ENCODE data around the gene RSU1. TPM values are rescaled to one million over a fixed set of nuclear protein-coding genes. Genes with fewer than 3 reads are reported as not detected.

The RSU1 gene
- total RNA-seq, 4 donors from 2014 or later, result 25.1 to 61.6 (median 44.7) TPM

DNA sequence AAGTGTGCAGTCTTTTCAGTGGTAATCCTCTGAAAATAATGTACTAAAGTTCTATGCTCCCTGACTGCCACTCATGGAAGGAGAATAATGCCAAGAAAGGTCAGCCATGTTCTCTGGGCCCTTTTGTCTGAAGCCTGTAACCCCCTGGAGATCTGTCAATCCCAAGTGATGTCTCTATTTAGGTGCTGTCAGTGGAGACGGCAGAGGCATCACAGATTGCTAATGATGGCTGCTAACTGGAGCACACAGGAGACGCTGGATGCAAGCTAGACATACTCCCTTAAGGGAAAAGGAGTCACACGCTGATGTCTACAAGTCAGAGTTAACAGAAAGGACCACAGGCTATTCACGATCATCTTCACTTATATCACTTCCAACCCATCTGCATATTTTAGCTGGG, 118.8 kb downstream of the RSU1 start:
- DNase-seq (ENCODE audit: low spot score in 2 of 2), result no peak
- H3K4me3 ChIP-seq, result no peak overlapping the region
- H3K27me3 ChIP-seq, result no peaks in the 10 kb centered on the region
- 83 to 85% methylated on average over 4 of the region's 4 CpGs for WGBS, 2 donors
- no peak overlapping the region for H3K27ac ChIP-seq
- H3K36me3 ChIP-seq, result peaks cover 0 to 32% (median 0%) of the 10 kb centered on the region in 3 donors
- H3K9me3 ChIP-seq, result peaks cover 0 to 3% (median 0%) of the 10 kb centered on the region in 4 donors
- no peaks in the 10 kb centered on the region for H3K4me1 ChIP-seq
- TF ChIP-seq EP300 (IDR thresholded peaks at IDR 0.05), result no peak
- TF ChIP-seq, protein P1, sequence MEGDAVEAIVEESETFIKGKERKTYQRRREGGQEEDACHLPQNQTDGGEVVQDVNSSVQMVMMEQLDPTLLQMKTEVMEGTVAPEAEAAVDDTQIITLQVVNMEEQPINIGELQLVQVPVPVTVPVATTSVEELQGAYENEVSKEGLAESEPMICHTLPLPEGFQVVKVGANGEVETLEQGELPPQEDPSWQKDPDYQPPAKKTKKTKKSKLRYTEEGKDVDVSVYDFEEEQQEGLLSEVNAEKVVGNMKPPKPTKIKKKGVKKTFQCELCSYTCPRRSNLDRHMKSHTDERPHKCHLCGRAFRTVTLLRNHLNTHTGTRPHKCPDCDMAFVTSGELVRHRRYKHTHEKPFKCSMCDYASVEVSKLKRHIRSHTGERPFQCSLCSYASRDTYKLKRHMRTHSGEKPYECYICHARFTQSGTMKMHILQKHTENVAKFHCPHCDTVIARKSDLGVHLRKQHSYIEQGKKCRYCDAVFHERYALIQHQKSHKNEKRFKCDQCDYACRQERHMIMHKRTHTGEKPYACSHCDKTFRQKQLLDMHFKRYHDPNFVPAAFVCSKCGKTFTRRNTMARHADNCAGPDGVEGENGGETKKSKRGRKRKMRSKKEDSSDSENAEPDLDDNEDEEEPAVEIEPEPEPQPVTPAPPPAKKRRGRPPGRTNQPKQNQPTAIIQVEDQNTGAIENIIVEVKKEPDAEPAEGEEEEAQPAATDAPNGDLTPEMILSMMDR (IDR thresholded peaks at IDR 0.05), result no peak
- no peak for TF ChIP-seq POLR2A (IDR thresholded peaks at IDR 0.05)

DNA sequence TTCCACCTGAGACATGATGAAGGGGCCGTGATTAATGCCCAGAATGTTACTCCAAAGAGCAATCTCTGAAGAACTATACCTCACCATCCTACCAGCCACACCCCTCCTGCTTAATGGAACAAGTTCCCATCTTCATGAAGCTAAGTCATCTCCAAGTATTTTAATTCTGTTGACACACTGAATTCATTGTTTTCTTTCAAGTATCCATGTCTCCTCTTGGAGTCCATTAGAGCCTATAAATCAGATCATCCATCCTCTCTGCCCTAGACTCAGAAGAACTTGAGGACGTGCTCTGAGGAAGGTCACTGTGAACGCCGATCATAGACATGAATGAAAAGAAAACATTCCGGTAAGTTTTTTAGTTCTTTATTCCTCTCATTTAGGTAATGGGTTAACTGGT, 126.8 kb downstream of the RSU1 start:
- TF ChIP-seq, protein P1 (IDR thresholded peaks at IDR 0.05), result no peak
- TF ChIP-seq EP300 (IDR thresholded peaks at IDR 0.05) (no peak), POLR2A (IDR thresholded peaks at IDR 0.05) (no peak)

DNA sequence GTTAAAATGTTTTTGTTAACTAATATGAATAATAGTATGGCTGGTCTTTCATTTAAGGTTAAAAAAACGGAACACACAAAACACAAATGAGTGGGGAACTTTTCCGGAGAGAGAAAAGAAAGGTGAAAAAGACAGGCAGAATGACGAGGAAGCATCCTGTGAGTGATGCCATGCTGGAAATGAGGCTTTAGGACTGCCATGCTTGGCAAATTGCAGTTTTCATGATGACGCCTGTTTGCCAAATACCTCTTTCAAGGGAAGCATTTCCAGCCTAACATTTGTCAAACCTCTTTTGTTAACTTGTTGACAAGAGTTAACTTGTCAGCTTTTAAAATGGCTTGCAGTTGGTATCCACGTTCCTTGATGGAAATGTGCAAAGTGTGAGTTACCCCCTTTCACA, 127.5 kb downstream of the RSU1 start:
- no peak for DNase-seq (ENCODE audit: low spot score in 2 of 2)

More for the DNA sequence above, 126.8 kb downstream of the RSU1 start:
- Histone ChIP-seq H3K36me3 (peaks cover 0 to 43% (median 0%) of the 10 kb centered on the region in 3 donors), H3K9me3 (no peaks in the 10 kb centered on the region), H3K27me3 (no peaks in the 10 kb centered on the region), H3K4me3 (no peak overlapping the region), H3K27ac (no peak overlapping the region), H3K4me1 (no peaks in the 10 kb centered on the region)
- no peak for DNase-seq (ENCODE audit: low spot score in 2 of 2)
- 81 to 84% methylated on average over 5 of the region's 5 CpGs for WGBS, 2 donors

GRCh38 chr10:16689227-16689626, 128.0 kb downstream of the RSU1 start:
- TF ChIP-seq POLR2A (IDR thresholded peaks at IDR 0.05), result no peak

More for the DNA sequence above, 127.5 kb downstream of the RSU1 start:
- Histone ChIP-seq H3K36me3 (peaks cover 0 to 36% (median 0%) of the 10 kb centered on the region in 3 donors), H3K4me3 (no peak overlapping the region), H3K4me1 (no peaks in the 10 kb centered on the region), H3K27me3 (no peaks in the 10 kb centered on the region), H3K27ac (no peak overlapping the region), H3K9me3 (no peaks in the 10 kb centered on the region)
- WGBS, 2 donors, result 75 to 80% methylated on average over 5 of the region's 5 CpGs
- TF ChIP-seq, protein P1 (IDR thresholded peaks at IDR 0.05), result no peak
- TF ChIP-seq POLR2A (IDR thresholded peaks at IDR 0.05) (no peak), EP300 (IDR thresholded peaks at IDR 0.05) (no peak)

DNA sequence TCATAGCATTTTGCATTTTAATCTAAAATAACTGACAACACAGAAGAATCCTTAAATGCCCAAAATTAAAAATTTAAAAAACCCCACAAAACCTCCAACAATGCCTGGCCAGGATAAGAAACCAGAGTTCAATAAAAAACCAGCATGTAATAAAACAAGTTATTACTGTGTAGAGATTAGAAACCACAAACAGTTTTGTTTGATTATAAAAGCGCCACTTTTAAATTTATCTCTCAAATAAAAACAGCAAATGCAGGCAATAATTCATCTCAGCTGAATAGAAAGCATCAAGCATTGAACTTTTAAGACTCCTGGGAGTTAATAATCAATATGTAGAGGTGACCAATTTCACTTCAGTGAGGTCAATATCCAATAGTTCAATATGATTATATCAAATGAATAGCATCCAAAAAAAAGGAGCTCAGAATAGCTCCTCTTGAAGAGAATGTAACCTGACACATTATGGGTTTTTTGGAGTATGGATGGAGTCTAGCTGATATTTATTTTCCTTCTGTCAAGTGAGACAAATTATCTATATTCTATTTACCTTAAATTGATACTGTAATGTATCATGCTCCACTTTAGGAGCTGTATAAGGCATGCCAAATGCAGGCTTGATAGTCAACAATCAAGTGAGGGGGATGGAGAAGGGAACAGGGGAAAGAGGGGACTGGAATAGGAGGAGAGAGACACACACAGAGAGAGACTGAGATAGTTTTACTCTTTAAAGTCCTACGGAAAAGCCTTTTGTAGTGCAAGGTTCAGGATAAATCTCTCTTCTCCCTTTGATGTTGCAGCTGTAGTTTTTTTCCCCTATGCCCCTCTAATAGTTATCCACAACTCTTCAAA, 130.9 kb downstream of the RSU1 start:
- H3K4me1 ChIP-seq, result no peaks in the 10 kb centered on the region
- WGBS, 2 donors, result 70 to 71% methylated on average over 2 of the region's 2 CpGs
- TF ChIP-seq EP300 (IDR thresholded peaks at IDR 0.05) (no peak), POLR2A (IDR thresholded peaks at IDR 0.05) (no peak)
- TF ChIP-seq, protein P1 (IDR thresholded peaks at IDR 0.05), result no peak
- no peak overlapping the region for H3K4me3 ChIP-seq
- no peaks in the 10 kb centered on the region for H3K9me3 ChIP-seq
- H3K27me3 ChIP-seq, result no peaks in the 10 kb centered on the region
- H3K27ac ChIP-seq, result no peak overlapping the region
- no peak for DNase-seq (ENCODE audit: low spot score in 2 of 2)
- peaks cover 0 to 5% (median 0%) of the 10 kb centered on the region in 3 donors for H3K36me3 ChIP-seq

More at GRCh38 chr10:16689227-16689626, 128.0 kb downstream of the RSU1 start:
- peaks cover 0 to 32% (median 0%) of the 10 kb centered on the region in 3 donors for H3K36me3 ChIP-seq
- no peak overlapping the region for H3K27ac ChIP-seq
- WGBS, 2 donors, result 75 to 76% methylated on average over 1 of the region's 1 CpG
- no peak overlapping the region for H3K4me3 ChIP-seq
- H3K4me1 ChIP-seq, result no peaks in the 10 kb centered on the region
- H3K9me3 ChIP-seq, result no peaks in the 10 kb centered on the region
- H3K27me3 ChIP-seq, result no peaks in the 10 kb centered on the region
- DNase-seq (ENCODE audit: low spot score in 2 of 2), result no peak

Data from tibial nerve (tissue), 4 donors.